Spinal cord (tissue), 10 donors: ENCODE results near the gene SEBOX. TPM values are rescaled to one million over a fixed set of nuclear protein-coding genes. Genes with fewer than 3 reads are reported as not detected.
"Not testable (repeated sequence)": the region's sequence is repeated elsewhere in the genome, so short reads cannot be mapped to it uniquely, and the experiment has no call there.

Source experiments
- DNase-seq, 6 donors: peaks; one replicate each; pipeline versions ENCODE4 v3.0.0 to v3.0.0-alpha.2; 2013 to 2015; ENCODE audit warnings: low spot score in 6 of 6, low read depth in 4 of 6
- H3K27ac ChIP-seq: one replicate; pipeline ENCODE4 v1.5.1; 2013; ENCODE audit warnings: low read depth, low read length, control low read depth
- H3K27me3 ChIP-seq: one replicate; pipeline ENCODE4 v1.6.1; 2013; ENCODE audit warnings: low read length; ENCODE audit not compliant: control insufficient read depth, insufficient read depth
- H3K36me3 ChIP-seq: one replicate; pipeline ENCODE4 v1.6.1; 2013; ENCODE audit warnings: low read length; ENCODE audit not compliant: control insufficient read depth, insufficient read depth
- H3K4me1 ChIP-seq: one replicate; pipeline ENCODE4 v1.6.1; 2013; ENCODE audit warnings: low read length; ENCODE audit not compliant: control insufficient read depth, insufficient read depth
- H3K4me3 ChIP-seq: one replicate; pipeline ENCODE4 v1.5.1; 2013; ENCODE audit warnings: low read depth, low read length, control low read depth
- H3K9me3 ChIP-seq: one replicate; pipeline ENCODE4 v1.6.1; 2013; ENCODE audit warnings: low read length; ENCODE audit not compliant: control insufficient read depth, insufficient read depth
- WGBS: methylation state at CpG from one replicate; pipeline ENCODE4 v1.1.5; 2013; ENCODE audit warnings: missing lambda C conversion rate; ENCODE audit not compliant: insufficient coverage; 5-methylcytosine and 5-hydroxymethylcytosine counted together
- polyA plus RNA-seq, 2 donors: library from polyadenylated mRNA; unstranded; fragments of 120-200 nt; gene quantifications; one replicate each; pipeline ENCODE4 v1.2.1, GENCODE V29; 2013; ENCODE audit not compliant: insufficient read length in 2 of 2
- total RNA-seq, 2 donors: library from RNA; depleted of rRNA in 1 of 2; stranded (reverse); fragments of 120-200 nt in 1 of 2; fragments of >200 nt in 1 of 2; gene quantifications; one replicate each; pipeline versions ENCODE4 v1.2.3 to v1.2.4, GENCODE V29; 2013 to 2014
- donor health status: healthy.

The SEBOX gene
- total and polyA plus RNA-seq, 4 donors, result 0.32 TPM; not detected in 3

DNA sequence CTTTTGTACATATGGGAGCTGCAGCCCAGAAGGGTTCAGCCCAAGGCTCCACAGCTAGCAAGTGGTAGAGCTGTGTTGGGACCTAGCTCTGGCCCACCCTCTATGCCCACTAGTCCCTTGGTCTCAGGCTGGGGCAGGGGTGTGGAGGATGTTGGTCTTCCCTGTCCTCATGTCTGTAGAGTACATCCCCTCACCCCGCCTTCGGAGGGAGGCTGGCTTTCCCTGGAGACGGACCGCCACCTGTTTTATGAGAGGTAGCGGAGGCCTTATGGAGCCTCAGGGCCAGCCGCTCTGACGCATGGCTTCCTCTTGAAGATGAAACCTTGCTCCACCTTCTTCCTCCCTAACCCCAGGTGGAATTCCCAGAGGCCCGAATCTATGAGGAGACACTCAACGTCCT lies 21.0 kb downstream of the SEBOX start:
- Histone ChIP-seq H3K4me3 (no peak overlapping the region), H3K4me1 (peaks cover 5% of the 10 kb centered on the region), H3K9me3 (no peaks in the 10 kb centered on the region), H3K27ac (no peak overlapping the region), H3K27me3 (no peaks in the 10 kb centered on the region), H3K36me3 (peaks cover 93% of the 10 kb centered on the region)
- WGBS, result 89% methylated on average over 5 of the region's 9 CpGs
- DNase-seq, result no peak

DNA sequence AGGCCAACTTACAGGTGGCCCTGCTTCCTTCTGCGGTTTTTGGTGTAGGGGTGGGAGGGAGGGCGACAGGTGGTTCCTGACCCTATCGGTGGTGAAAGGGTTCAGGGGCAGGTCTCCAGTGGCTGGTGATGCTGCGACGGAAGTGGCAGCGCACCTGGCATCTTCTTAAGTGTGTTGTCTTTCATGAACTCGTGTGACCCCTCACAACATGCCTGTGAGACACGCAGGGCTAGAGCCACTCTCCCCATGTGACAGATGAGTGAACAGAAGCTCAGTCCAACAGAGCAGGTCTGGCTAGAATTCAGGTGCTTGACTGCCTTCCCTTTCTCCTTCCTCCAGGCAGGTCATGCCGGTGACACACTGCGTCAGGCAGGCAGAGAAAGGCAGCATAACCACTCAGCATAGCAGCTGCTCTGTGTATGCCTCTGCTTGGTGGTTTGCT lies 21.5 kb downstream of the SEBOX start:
- Histone ChIP-seq H3K4me3 (no peak overlapping the region), H3K4me1 (peaks cover 5% of the 10 kb centered on the region), H3K9me3 (no peaks in the 10 kb centered on the region), H3K27ac (no peak overlapping the region), H3K27me3 (no peaks in the 10 kb centered on the region), H3K36me3 (peaks cover 89% of the 10 kb centered on the region)
- 86% methylated on average over 10 of the region's 10 CpGs for WGBS
- no peak for DNase-seq

DNA sequence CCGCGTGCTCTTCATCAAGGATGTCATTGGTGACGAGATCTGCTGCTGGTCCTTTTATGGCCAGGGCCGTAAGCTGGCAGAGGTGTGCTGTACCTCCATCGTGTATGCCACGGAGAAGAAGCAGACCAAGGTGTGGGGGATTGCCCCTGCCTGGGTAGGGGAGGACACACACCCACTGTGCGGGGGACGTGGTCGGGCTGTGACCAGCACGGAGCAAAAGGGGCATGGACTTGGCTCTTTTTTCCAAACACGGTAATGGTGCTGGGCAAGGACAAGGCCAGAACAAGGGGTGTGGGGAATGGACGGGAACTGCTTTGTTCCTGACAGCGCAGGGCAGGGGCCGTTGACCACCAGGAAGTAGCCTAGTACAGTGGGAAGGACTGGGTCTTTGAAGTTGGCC lies 22.7 kb downstream of the SEBOX start:
- H3K9me3 ChIP-seq, result no peaks in the 10 kb centered on the region
- peaks cover 1% of the 10 kb centered on the region for H3K4me1 ChIP-seq
- no peak for DNase-seq
- no peak overlapping the region for H3K4me3 ChIP-seq
- WGBS, result 93% methylated on average over 14 of the region's 14 CpGs
- no peaks in the 10 kb centered on the region for H3K27me3 ChIP-seq
- peaks cover 80% of the 10 kb centered on the region for H3K36me3 ChIP-seq
- H3K27ac ChIP-seq, result no peak overlapping the region

DNA sequence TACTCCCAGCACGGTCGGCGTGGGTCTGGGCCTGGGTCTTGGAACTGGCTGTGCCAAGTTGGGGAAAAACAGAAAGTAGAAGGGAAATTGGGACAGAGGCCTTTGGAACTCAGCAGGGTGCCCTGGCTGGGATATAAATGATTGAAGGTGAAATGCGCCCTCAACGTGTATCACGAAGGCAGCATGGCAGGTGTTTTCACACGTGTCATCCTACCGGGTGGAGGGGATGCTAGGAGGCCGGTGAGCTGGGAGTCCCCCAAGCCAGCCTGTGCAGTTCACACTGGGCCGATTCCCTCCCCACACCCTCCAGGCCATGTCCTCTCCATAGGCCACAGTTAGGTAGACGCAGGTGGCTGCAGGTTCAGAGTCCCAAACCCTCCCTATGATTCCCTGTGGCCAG lies 23.5 kb downstream of the SEBOX start:
- Histone ChIP-seq H3K27ac (no peak overlapping the region), H3K36me3 (peaks cover 74% of the 10 kb centered on the region), H3K9me3 (no peaks in the 10 kb centered on the region), H3K4me1 (peaks cover 2% of the 10 kb centered on the region), H3K27me3 (no peaks in the 10 kb centered on the region), H3K4me3 (no peak overlapping the region)
- WGBS, result 89% methylated on average over 8 of the region's 11 CpGs
- DNase-seq, result no peak

DNA sequence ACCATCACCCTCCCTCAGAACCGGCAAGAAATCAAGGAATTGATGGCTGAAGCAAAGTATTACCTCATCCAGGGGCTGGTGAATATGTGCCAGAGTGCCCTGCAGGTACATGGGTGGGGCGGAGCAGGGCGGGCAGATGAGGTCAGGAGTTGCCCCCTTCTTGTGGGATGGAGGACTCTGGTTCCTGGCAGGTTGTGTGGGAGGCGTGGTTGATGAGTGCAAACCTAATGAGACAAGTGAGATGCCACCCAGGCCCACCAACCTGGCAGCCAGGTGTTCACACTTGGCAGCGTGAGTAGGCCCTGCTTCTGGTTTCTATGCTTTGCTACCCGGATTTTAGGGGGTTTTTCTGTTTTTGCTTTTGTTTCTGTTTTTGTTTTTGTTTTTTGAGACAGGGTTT lies 24.6 kb downstream of the SEBOX start:
- no peak for DNase-seq
- WGBS, result 97% methylated on average over 6 of the region's 6 CpGs
- peaks cover 67% of the 10 kb centered on the region for H3K36me3 ChIP-seq
- H3K4me3 ChIP-seq, result no peak overlapping the region
- no peak overlapping the region for H3K27ac ChIP-seq
- no peaks in the 10 kb centered on the region for H3K9me3 ChIP-seq
- H3K4me1 ChIP-seq, result peaks cover 8% of the 10 kb centered on the region
- no peaks in the 10 kb centered on the region for H3K27me3 ChIP-seq

DNA sequence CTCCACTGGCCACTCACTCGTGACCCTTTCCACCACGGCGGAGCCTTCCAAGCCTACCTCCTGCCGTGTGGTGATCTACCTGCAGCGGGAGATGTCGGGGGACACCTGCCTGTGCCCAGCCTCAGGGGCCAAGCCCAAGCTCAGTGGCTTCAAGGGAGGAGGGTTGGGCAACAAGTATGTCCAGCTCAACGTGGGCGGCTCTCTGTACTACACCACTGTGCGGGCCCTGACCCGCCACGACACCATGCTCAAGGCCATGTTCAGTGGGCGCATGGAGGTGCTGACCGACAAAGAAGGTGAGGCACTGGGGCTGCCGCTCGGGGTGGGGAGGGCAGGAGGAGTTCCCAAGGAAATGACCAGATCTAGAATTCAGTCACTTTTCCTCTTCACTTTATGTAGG lies 25.6 kb downstream of the SEBOX start:
- H3K27me3 ChIP-seq, result no peaks in the 10 kb centered on the region
- H3K4me3 ChIP-seq, result no peak overlapping the region
- H3K27ac ChIP-seq, result no peak overlapping the region
- peaks cover 59% of the 10 kb centered on the region for H3K36me3 ChIP-seq
- 94% methylated on average over 9 of the region's 15 CpGs for WGBS
- H3K9me3 ChIP-seq, result no peaks in the 10 kb centered on the region
- DNase-seq, result no peak
- H3K4me1 ChIP-seq, result peaks cover 13% of the 10 kb centered on the region

DNA sequence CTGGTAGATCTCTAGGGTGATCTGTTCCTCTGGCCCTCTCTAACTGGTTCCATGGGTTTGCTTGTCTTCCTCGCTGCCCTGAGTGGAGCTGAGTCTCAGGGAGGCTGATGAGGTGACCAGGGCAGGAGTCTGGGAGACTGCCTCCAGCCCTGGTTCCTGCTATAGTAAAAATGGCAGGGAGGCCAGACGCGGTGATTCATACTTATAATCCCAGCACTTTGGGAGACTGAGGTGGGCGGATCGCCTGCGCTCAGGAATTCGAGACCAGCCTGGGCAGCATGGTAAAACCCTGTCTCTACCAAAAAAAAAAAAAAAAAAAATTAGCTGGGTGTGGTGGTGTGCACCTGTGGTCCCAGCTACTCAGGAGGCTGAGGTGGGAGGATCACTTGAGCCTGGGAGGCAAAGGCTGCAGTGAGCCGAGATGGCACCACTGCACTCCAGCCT lies 26.2 kb downstream of the SEBOX start:
- H3K36me3 ChIP-seq, result peaks cover 52% of the 10 kb centered on the region
- DNase-seq, H3K9me3 ChIP-seq, H3K27ac ChIP-seq, H3K4me3 ChIP-seq, H3K27me3 ChIP-seq: not testable (repeated sequence)
- peaks cover 19% of the 10 kb centered on the region for H3K4me1 ChIP-seq
- WGBS, result 84% methylated on average over 4 of the region's 8 CpGs

DNA sequence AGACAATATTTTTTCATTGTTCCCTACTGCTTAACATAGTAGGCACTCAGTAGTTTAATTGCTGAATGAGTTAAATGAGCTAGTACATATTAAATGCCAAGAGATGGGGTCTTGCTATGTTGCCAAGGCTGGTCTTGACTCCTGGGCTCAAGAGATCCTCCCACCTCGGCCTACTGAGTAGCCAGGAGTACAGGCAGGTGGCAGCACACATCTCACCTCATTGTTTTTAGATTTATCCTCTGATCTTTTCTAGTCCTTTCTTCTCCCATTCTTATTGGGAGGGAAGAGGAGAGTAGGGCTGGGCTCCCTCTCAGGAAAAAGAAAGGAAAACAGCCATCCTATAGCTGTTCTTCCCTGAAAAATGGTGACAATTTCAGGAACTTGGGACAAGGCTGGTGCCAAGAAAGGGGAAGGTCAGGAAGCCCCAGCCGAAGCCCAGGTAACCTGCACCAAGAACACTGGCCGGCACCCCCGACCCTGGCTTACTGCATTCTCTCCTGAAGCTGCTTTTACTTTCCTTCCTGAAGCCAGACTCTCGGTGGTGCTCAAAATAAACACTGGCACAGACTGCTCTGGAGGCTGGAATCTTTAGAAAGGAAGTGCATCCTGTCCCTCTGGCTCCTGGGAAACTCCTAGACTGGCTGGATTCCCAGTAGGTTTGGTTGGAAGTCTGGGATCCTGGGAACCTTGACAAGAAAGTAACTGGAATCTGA lies 26.8 kb downstream of the SEBOX start:
- 87% methylated on average over 4 of the region's 5 CpGs for WGBS
- H3K4me1 ChIP-seq, result peaks cover 21% of the 10 kb centered on the region
- no peak overlapping the region for H3K27ac ChIP-seq
- H3K4me3 ChIP-seq, result no peak overlapping the region
- H3K27me3 ChIP-seq, result no peaks in the 10 kb centered on the region
- no peak for DNase-seq
- H3K36me3 ChIP-seq, result peaks cover 46% of the 10 kb centered on the region
- H3K9me3 ChIP-seq, result no peaks in the 10 kb centered on the region

DNA sequence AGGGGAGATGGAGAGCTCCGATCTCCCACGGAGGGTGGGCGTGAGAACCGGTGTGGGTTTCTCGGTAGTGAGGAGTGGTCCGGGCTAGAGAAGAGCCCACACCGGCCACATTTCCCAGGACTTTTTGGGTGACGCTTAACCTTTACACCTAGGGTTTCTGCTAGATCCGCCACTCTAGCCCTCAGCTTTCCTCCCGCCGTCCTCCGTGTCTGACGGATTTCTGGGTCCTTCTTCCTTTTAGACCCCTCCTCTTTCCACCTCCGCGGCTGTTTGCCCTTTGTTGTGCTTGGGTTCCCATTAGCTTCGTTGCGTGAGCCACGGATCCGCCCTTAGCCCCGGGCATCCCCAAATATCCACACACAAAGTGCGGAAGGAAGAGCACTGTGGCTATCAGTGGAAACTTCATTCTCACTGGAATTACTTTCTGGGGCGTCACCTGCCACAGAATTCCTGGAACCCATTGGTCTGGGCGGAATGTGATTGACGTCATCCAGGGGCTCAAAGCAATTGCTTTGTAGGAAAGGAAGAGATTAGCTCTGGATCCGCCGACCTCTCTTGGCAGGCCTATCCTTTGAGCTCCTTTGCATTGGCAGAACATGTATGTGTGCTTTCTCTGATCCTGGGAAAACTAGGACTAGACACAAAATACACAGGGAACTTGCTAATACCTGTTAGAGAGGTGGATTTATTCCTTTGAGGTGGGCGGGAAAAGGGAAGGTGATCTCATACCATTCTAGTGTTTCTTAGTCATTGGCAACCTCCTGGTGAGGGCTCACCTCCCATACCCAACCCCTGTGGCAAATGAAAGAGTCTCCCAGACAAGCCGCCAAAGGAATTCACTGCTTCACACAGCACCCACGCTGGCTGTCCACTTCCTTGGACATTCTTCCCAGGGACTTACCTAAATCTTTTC lies 28.8 kb downstream of the SEBOX start:
- peak in 4 of 6 donors; percentile 49 to 89 (median 68) for DNase-seq
- H3K9me3 ChIP-seq, result no peaks in the 10 kb centered on the region
- H3K4me3 ChIP-seq, result peak overlapping the region; percentile 96
- H3K27ac ChIP-seq, result peak overlapping the region; percentile 98
- peaks cover 21% of the 10 kb centered on the region for H3K4me1 ChIP-seq
- 2% methylated on average over 22 of the region's 29 CpGs for WGBS
- no peaks in the 10 kb centered on the region for H3K27me3 ChIP-seq
- H3K36me3 ChIP-seq, result peaks cover 35% of the 10 kb centered on the region
